ENCODE data around the gene WASF2.
"Not testable (repeated sequence)": the region's sequence is repeated elsewhere in the genome, so short reads cannot be mapped to it uniquely, and the experiment has no call there.

WASF2 gene

DNA sequence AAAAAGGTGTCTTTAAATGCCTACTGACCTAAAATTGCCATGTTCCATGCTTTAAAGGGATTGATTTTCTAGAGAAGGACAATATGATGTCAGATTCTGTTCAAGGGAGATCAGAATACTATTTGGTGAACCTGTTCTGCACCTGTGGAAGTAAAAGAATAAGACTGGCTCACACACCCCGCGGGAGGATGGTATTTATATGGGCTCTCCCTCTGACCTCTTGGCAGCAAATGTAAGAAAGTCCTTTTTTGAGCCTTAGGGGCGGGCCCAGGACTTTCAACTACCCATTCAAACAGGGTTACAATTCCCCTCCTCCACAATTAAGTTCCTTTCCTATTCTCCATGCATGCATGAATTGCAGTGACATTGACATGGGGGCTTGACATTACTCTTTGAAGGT lies 42.1 kb downstream of the WASF2 start:
- DNase-seq (ENCODE audit: low spot score) = no peak

DNA sequence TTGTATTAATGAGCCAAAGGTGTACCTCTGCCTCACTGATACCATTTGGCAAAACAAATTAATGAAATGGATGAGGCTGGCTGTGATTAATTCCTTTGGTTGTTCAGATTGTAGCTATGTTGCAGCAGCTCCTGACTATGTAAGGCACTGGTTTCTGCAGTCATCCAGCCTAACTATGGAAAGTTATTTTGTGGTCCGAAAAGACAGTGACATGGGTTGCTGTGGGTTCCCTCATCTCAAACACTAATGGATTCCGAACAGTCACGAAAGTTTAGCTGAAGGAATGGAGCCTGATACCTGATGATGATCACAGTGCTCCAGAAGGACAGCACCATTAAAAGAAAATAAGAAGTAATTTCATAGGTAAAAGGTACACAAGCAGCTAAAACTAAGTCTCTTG lies 42.6 kb downstream of the WASF2 start:
- DNase-seq (ENCODE audit: low spot score) = no peak

DNA sequence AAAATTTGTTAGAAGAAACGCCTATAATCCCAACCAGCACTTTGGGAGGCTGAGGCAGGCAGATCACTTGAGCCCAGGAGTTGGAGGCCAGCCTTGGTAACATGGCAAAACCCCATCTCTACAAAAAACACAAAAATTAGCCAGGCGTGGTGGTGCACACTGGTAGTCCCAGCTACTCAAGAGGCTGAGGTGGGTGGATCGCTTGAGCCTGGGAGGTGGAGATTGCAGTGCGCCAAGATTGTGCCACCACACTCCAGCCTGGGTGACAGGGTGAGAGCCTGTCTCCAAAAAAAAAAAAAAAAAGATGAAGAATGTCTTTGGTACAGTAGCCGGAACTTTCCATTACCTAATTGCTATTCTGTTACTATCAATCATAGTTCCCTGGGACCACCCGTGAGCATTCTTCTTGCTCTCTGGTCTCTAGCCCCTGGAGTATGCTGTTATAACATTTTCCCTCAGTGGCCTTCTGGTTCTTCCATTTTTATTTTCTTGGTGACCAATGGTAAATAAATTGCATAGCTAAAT lies 43.4 kb downstream of the WASF2 start:
- no peak for DNase-seq (ENCODE audit: low spot score)

DNA sequence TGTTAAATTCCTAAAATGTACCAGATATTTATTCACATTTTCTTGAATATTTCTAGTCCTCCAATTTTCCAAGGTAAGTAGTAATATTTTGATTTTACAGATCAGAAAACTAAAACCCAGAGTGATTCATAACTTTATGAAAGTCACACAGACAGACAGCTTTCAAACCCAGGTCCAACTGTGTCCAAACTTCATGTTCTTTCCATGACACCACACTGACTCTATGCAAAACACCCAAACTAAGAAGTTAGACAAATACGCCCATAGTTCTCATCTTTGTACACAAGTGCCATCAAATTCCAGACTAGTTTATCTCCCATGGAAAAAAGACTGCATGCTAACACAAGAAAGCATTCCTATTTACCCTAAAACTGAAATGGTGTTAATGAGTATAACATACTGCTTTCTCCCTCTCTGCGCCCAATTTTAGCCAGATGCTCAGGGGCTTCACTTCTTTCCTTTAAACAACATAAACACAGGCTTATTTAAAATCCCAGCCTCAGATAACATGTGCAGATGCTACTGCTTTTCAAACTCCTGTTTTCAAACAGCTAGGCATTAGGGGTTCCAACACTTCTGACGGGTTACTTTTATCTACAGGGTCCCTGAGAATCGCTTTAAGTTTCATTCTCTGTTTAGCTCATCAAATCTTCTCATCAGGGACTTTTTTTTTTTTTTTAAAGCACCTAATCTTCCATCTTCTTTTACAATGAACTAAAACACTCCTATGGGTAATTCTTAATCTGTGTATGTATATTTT lies 44.6 kb downstream of the WASF2 start:
- DNase-seq (ENCODE audit: low spot score) = no peak

DNA sequence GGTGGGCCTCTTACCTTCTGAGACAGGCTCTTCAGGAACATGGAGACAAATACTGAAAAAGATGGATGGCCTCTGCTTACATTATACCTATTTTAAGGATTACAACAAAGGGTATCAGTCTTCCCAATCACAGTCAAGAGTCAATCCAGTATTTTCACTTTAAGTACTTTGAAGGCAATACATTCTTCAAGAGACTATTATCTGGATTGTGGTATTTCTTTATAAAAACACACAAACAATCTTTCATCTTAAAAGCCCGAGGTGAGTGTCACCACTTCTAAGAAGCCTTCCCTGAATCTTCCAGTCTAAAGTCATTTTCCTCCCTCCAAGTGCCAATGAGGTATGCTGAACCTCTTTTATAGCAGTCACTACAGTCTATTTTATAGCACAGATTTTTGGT lies 45.3 kb downstream of the WASF2 start:
- DNase-seq (ENCODE audit: low spot score) = no peak

DNA sequence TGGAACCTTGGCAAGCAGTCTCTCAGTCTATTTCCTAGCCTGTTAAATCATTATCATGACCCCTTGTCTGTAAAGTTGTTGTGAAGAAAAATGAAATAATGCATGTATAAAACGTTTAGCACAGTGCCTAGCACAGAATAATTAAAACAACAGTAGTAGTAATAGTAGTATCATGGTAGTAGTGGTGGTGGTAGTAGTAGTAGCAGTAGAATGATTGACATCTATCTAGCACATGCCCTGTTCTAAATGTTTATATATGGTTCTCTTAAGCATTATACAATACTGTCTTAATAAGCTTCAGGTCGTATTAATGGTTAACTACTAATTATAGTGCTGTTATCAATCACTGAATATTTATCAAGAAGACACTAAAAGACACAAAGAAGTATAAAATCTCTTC lies 50.8 kb downstream of the WASF2 start:
- DNase-seq (ENCODE audit: low spot score) = no peak

DNA sequence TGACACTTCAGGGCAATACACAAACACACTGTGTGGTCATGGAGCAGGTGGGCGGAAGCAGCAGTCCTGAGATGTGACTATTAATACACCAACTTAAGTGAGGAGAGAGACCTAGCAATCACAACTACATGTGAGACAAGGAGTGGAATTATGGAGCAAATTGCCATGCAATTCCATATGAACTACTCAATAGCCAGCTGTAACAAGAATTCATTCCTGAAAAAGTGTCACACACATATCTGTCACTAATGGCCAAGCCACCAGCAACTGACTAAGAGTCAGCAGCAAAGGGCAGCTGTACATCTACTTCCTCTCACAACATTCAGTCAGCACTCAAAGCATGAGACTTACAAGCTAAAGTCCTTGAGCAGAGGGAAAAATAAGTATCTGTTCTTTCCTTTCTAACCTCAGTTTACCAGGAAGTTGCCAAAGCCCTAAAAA lies 51.3 kb downstream of the WASF2 start:
- DNase-seq (ENCODE audit: low spot score) = no peak

DNA sequence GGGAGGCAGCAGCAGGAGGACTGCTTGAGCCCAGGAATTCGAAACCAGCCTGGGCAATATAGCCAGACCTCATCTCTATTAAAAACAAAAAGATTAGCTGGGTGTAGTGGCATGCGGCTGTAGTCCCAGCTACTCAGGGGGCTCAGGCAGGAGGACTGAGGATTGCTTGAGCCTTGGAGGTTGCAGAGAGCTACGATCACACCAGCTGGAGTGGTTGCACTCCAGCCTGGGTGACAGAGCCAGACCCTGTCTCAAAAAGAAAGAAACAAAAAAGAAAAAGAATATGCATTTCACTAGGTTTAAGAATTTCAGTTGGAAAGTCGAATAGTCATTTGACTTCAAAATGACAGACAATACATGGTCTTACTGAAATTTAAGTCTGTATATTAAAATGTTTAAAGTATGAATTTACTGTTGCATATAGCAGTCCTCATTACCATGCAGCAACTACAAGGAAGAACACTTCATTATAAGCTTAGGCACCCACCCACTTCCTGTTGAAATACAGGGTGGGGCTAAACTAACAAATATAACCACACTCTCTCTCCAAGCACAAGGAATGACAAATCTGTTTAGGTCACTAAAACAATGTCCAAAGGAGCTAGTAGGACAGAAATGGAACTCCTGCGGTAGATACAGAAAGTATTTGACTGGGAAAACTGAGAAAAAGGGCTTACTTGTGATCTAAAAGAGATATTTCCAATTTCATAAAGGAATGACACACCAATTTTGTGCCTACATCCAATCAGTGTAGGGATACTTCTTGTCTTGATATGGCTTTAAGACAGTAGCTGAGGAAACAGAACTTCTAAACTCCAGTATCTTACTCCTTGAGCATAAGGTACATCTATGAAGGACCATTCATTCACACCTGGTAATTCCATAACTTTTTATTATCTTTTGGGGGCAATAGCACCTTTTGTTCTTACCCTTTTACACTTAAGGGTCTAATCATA lies 53.5 kb downstream of the WASF2 start:
- DNase-seq (ENCODE audit: low spot score) = peak; percentile 80

DNA sequence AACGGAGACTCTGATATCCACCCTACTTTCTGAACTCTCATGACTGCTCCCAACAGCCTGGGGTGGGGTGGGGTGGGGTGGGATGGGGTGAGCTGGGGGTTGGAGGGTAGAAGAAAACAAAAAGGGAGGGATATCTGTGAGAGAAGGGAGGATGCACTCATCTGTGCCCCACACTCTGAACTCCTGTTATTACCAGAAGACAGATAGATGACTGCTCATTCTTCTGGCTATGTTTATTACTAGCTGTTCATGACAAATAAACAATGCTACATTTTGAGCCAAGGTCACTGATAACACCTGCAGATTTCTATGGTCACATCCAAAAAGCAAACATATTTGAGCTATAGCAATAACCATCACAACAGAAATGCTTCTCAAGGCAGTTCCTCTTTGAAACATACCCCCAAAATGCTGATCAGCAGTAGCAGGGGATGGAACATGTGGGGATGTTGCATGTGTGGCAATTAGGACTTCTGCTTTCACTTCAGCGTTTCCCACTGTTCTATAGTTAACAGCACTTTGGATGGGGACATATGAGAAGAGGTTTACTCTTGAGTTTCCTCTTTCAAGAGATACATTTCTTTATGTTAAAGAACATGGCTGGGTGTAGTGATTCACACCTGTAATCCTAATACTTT lies 54.3 kb downstream of the WASF2 start:
- no peak for DNase-seq (ENCODE audit: low spot score)

DNA sequence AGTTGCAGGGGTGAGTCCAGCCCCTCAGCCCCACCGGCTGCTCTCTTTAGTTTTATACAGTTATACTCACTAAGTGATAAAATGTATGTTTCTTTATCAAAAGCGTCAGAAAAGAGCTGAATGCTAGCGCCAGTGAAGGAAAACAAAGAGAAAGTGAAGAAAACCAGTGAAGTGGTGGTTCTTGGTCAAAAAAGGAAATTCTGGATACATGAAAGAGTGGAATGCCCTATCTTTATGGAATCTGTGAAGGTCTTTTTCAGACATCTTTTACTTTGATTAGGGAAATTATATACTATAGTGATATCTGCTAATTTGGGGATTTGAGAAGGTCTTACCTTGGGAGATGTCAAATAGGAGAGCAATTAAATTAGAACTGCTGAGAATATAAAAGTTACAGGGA lies 56.3 kb downstream of the WASF2 start:
- DNase-seq (ENCODE audit: low spot score) = no peak

DNA sequence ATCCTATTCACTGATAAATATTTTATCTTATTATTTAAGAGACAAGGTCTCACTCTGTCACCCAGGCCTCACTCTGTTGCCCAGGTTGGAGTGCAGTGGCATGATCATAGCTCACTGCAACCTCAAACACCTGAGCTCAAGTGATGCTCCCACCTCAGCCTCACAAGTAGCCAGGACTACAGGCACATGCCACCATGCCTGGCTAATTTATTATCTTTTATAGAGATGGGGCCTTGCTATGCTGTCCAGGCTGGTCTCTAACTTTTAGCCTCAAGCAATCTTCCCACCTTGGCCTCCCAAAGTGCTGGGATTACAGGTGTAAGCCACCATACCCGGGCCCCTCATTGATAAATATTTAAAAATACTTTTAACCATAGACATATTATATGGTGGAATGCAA lies 57.2 kb downstream of the WASF2 start:
- DNase-seq (ENCODE audit: low spot score) = not testable (repeated sequence)

DNA sequence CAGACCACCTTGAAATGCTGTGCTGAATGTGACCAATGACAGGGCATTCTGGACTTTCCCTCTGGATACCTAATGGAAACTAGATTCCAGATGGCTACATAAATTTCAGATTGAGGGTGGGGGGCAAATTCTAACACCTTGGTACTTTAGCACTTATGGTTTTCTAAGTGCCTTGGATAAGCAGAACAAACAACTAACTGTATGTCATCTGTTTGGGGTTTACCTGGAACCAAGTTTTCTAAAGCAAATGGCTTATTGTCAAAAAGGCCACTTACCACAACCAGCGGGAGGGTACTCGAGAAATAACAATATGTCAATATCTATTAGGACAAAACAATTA lies 58.4 kb downstream of the WASF2 start:
- DNase-seq (ENCODE audit: low spot score) = no peak

DNA sequence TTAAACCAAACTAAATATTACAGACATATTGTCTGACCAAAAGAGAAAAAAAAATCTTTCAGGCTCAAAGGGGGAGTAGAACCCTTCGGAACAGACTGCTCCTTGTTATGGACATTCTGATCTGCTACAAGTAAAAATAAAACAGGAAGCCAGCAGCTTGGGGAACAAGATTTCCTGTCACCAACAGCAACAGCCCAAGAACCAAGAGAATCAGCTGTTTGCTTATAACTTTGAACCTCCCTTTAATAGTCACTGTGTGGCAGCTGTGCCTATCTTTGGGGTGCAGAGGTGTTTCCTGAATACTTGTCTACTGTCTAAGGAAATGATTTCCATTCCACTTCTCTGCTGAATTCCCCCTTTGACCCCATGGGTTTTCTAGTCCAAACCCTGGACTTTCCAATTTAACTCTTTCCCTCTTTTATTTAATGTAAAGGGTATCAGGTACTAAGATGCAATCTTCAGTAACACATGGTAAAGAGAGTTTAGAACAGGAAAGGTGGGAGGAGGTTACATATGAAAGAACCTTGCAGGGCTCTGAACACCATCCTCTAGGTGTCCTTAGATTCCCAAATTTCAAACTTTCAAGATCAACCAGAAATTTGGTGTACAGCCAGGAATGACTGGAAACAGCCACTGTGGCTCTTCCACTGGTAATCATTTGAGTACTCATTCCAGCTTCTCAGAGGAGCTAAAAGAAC lies 58.9 kb downstream of the WASF2 start:
- no peak for DNase-seq (ENCODE audit: low spot score)

DNA sequence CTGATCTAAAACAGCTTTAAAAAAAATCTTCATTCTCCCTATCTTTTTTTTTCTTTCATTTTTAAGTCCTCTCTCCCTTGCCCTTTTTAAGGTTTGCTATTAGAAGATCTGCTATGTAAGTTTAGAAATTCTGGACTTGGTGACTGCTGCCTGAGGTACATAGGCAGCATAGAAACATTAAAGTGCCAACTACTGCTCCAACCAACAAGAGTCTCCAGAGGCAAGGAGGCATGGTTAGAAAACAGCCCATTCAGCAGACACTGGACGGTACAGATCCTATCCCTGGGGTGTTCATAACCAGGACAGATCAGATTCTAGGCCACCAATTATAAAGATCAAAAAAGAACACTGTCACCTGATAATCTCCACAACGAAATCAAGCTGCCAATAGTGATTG lies 60.9 kb downstream of the WASF2 start:
- no peak for DNase-seq (ENCODE audit: low spot score)

DNA sequence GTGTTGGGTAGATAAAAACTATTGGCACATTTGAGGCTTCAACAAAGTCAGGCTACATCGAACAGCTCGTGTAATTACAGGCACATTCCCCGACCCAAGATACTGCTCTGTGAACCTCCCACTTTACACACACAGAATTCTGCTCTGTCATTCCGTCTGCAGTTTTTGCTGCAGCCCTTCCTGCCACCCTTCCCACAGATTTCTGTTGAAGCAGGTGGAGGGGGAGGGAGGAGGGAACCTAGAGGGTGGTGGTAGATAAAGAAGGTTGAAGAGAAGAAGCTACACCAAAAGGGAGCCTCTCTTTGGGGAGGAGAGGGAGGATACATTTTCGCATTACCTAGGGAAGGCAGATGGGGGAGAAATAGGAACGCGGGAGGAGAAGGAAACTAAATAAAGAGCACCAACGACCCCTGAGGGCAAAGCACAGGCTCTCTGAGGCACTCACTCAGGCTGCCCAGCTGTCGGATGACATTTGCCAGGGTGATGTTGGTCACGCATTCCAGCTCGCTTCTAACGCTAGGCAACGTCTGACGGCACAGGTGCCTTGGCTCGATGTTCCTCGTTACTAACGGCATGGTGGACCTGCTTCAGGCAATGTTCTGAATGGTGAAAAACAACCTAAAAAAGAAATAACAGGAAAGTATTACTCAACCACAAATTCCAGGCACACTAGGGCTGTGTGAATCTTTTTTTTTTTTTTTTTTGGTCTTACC lies 61.5 kb downstream of the WASF2 start:
- DNase-seq (ENCODE audit: low spot score) = no peak

DNA sequence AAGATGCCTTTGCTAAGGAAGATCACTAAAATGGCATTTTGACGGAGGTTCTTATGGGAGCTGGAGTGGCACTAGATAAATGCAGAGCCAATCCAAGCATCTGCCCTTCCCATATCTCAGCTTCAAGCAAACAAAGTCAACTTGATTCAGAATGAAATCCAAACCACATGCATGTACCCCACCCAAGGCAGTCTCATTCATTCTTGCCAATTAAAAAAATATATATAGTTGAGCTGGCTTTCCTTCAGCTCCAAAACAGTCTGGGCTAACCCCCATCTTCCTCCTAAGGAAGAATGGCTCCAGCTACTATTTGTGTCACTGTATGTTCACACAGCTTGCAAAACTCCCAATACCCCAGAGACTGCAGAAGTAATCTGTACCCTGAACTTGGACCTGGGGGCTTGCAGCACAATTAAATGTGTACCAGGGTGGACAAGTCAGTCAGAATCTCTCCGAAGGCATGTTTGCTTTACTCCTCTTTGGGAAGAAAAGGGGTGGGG lies 62.1 kb downstream of the WASF2 start:
- no peak for DNase-seq (ENCODE audit: low spot score)

DNA sequence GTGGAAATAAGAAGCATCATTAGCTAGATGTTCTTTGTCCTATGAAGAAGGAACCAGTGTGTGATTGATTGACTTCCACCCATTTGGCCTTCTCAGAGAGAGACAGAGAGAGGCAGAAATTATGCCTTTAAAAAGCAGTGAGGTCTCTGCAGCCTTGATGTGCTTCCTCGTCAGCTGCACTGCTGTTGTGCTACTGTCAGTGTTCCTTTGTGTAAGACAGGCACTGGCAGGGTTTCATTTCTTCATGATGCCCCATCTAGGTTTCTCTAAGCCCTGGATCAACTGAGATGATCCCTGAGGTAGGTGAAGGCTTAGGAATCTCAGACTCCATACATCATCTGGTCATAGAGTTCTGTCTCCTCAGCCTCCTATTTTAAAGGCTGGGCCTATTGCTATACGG lies 62.6 kb downstream of the WASF2 start:
- no peak for DNase-seq (ENCODE audit: low spot score)

DNA sequence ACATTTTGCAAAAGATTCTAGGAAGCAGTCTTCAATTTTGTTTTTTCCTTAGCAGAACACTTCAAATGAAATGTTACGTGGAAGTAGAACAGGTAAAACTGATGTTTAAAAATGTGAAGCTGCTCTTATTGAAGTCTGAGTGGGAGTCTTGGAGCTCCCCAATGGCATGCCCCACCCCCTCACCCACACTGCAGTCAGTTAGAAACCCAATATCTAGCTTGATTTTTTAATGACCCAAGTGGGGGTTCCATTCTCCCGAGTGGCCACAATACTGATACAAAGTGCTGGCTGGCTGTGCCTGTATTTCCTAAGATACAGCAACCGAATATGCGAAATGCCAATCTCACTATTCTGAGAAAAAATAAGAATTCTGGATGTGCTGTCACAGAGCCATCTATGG lies 66.3 kb downstream of the WASF2 start:
- DNase-seq (ENCODE audit: low spot score) = no peak

DNA sequence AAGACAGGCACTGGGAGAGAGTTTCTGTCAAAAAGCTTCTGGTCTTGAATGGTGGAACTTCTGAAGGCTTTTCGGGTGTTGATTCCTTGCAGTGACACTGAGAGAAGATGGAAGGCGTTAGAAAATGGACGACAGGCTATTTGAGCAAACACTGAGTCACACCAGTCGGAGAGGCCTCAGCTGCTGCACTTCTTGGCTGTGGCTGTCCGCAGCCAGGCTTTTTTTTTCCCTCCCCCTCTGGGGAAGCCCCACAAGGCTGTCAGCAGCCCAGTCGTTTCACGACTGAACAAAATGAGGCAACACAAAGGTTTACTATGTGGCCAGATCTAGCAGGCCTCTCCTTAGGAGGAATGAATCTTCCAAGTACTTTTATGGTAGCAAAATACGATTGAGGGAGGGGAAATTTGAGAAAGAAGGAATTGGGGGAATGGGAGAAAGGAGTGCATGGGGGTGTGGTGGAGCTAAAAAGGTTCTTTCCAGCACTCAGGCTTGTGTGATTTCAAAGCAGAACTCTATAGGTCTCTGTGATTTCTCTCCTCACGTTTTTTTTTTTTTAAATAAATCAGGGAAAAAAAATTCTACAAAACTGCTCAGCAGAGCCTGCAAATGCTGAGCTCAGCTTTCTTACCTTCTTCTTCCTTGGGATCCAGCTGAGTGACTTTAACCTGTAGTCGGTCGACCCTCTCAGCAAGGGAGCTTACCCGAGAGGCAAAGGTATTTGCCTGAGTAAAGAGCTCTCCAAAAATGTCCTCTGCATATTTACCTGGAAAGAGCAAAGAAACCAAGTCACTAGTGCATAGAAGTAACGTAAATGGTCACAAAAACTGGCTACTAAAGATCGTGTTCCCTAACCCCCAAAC lies 71.4 kb downstream of the WASF2 start:
- no peak for DNase-seq (ENCODE audit: low spot score)

DNA sequence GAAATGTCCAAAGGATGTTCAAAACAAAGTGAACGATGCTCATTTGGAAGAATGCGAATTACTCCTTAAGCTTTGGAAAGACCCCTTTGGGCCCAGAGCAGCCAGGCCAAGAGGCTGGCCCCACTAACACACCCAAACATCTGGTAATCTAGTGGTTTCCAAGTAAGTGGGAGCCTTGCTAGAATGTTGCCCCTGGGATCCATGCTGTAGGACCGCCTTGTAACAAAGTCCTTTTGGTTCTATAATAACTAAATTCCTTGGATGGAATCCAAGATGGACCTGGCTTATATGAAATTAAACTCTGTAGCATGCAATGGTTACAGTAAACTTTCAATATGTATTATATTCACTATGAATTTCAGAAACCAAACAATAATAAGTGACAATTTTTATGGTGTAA lies 72.3 kb downstream of the WASF2 start:
- DNase-seq (ENCODE audit: low spot score) = no peak

Data from kidney capillary endothelial cell (primary cell).